Parathyroid adenoma (tissue), 2 donors: ENCODE results near the gene RNF19B.

Experiments
- H2AFZ ChIP-seq: fragments of 300-600 bp; sonication (generic); one replicate; pipeline ENCODE4 v1.7.0; 2017; ENCODE audit warnings: antibody characterized with exemption, mild to moderate bottlenecking
- H3K27ac ChIP-seq: fragments of 300-600 bp; sonication (generic); one replicate; pipeline ENCODE4 v1.7.0; 2017
- H3K27me3 ChIP-seq: fragments of 300-600 bp; sonication (generic); one replicate; pipeline ENCODE4 v1.7.0; 2017; ENCODE audit warnings: low read length; ENCODE audit not compliant: control insufficient read depth, insufficient read depth
- H3K36me3 ChIP-seq: fragments of 300-600 bp; sonication (generic); one replicate; pipeline ENCODE4 v1.7.0; 2017; ENCODE audit warnings: low read length; ENCODE audit not compliant: control insufficient read depth, insufficient read depth
- H3K4me1 ChIP-seq: fragments of 300-600 bp; sonication (generic); one replicate; pipeline ENCODE4 v1.7.0; 2017; ENCODE audit warnings: control low read depth
- H3K4me2 ChIP-seq: fragments of 300-600 bp; sonication (generic); one replicate; pipeline ENCODE4 v1.7.0; 2017; ENCODE audit warnings: low read length
- H3K4me3 ChIP-seq: fragments of 300-600 bp; sonication (generic); one replicate; pipeline ENCODE4 v1.7.0; 2017; ENCODE audit warnings: low read depth, low read length
- H3K79me2 ChIP-seq: fragments of 300-600 bp; sonication (generic); one replicate; pipeline ENCODE4 v1.7.0; 2017; ENCODE audit warnings: control low read depth
- H3K9ac ChIP-seq: fragments of 300-600 bp; sonication (generic); one replicate; pipeline ENCODE4 v1.7.0; 2017; ENCODE audit warnings: mild to moderate bottlenecking
- H3K9me3 ChIP-seq: fragments of 300-600 bp; sonication (generic); one replicate; pipeline ENCODE4 v1.7.0; 2017; ENCODE audit warnings: low read length; ENCODE audit not compliant: control insufficient read depth
- CTCF ChIP-seq: fragments of 300-600 bp; sonication (generic); IDR thresholded peaks from one replicate; pipeline ENCODE4 v1.7.0; 2017; ENCODE audit warnings: antibody characterized with exemption, mild to moderate bottlenecking
- donor health status: primary hyperparathyroidism.

The RNF19B gene

GRCh38 chr1:32964461-32965250, at the start of gene RNF19B:
RNF19B (minus strand) TSS chr1:32964809; CDS start chr1:32964685, 124 bp downstream.
- TF ChIP-seq CTCF = peak; percentile 12
- H3K4me2 ChIP-seq = peak within 1 kb of the TSS; percentile 92

GRCh38 chr1:33013791-33014190, 49.2 kb upstream of the RNF19B start:
- Histone ChIP-seq H3K4me2 (no peak overlapping the region), H3K27ac (no peak overlapping the region), H3K79me2 (peaks cover 3% of the 10 kb centered on the region), H2AFZ (no peak overlapping the region), H3K36me3 (no peaks in the 10 kb centered on the region), H3K9ac (no peak overlapping the region), H3K4me1 (peaks cover 3% of the 10 kb centered on the region), H3K9me3 (no peaks in the 10 kb centered on the region), H3K27me3 (no peaks in the 10 kb centered on the region), H3K4me3 (no peak overlapping the region)
- no peak for TF ChIP-seq CTCF

More at GRCh38 chr1:32964461-32965250, at the start of gene RNF19B:
- Histone ChIP-seq H3K27me3 (no peaks in the 10 kb centered on the region), H2AFZ (peak within 1 kb of the TSS; percentile 87), H3K27ac (peak within 1 kb of the TSS; percentile 78), H3K36me3 (no peaks in the 10 kb centered on the region), H3K4me1 (peaks cover 5% of the 10 kb centered on the region), H3K79me2 (peaks cover 7% of the 10 kb centered on the region), H3K4me3 (peak within 1 kb of the TSS; percentile 84), H3K9me3 (no peaks in the 10 kb centered on the region), H3K9ac (peak within 1 kb of the TSS; percentile 28)

- Histone ChIP-seq H3K27ac (peak overlapping the region; percentile 72), H3K4me1 (peaks cover 10% of the 10 kb centered on the region), H2AFZ (no peak overlapping the region), H3K27me3 (no peaks in the 10 kb centered on the region), H3K79me2 (peaks cover 3% of the 10 kb centered on the region), H3K4me2 (no peak overlapping the region), H3K4me3 (no peak overlapping the region), H3K9me3 (no peaks in the 10 kb centered on the region), H3K36me3 (no peaks in the 10 kb centered on the region), H3K9ac (no peak overlapping the region)
- no peak for TF ChIP-seq CTCF
Observed at GRCh38 chr1:33012165-33012564, 47.6 kb upstream of the RNF19B start.

GRCh38 chr1:33010932-33011731, 46.5 kb upstream of the RNF19B start:
- Histone ChIP-seq H3K9ac (no peak overlapping the region), H3K4me2 (peak overlapping the region; percentile 47), H3K27ac (peak overlapping the region; percentile 72), H3K36me3 (no peaks in the 10 kb centered on the region), H3K79me2 (peaks cover 3% of the 10 kb centered on the region), H3K9me3 (no peaks in the 10 kb centered on the region), H2AFZ (no peak overlapping the region), H3K4me1 (peaks cover 17% of the 10 kb centered on the region), H3K27me3 (no peaks in the 10 kb centered on the region), H3K4me3 (no peak overlapping the region)
- TF ChIP-seq CTCF = no peak
